Lower leg skin (tissue), 3 donors: Measurements from ENCODE around the gene TIMM10B.

Experiments
- CTCF ChIP-seq, 3 donors: fragments of 450-650 bp; IDR thresholded peaks; one replicate each; pipeline ENCODE4 v1.5.1; 2016; ENCODE audit warnings: antibody characterized with exemption in 3 of 3, mild to moderate bottlenecking in 3 of 3, moderate library complexity in 2 of 3
- POLR2A ChIP-seq, 2 donors: fragments of 450-650 bp; IDR thresholded peaks; one replicate each; pipeline ENCODE4 v1.6.1; 2016 to 2017; ENCODE audit warnings: antibody characterized with exemption in 2 of 2, mild to moderate bottlenecking in 1 of 2, moderate library complexity in 1 of 2

GRCh38 chr11:6526411-6527135 lies 45.3 kb downstream of the TIMM10B start:
- TF ChIP-seq POLR2A (IDR thresholded peaks at IDR 0.05) (no peak), CTCF (IDR thresholded peaks at IDR 0.05) (no peak)
